Measurements from ENCODE around the gene GHRL.

Gene GHRL

DNA sequence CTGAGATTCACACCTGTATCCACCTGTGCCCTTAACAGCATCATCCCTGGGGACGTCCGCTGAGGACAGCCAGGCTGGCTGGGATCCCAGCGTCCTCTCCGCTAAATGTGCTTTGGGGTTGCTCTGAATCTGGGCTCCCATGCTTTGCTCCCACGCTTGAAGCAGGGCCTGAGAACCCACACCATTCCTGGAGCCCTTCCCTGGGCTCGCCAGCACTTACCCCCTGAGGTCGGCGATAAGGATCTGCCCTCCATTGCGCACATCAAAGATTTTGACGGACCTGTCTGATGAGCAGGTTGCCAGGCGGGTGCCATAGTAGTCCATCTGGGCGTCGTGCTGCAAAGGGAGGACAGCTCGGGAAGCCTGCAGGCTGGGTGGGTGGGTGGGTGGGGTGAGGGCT, 22.4 kb upstream of the GHRL start:
- Histone ChIP-seq H3K27ac (no peak overlapping the region), H3K4me3 (IDR thresholded peaks at IDR 0.05; ENCODE audit: insufficient read depth, low read depth, low read length) (no peak overlapping the region), H3K4me1 (ENCODE audit: low read depth, poor library complexity, severe bottlenecking) (peaks cover 10% of the 10 kb centered on the region), H3K79me2 (ENCODE audit: insufficient read depth, low read depth) (peaks cover 8% of the 10 kb centered on the region; the same call in 1 of the 2 replicates), H3K27me3 (ENCODE audit: insufficient read depth, low read depth) (no peaks in the 10 kb centered on the region), H4K20me1 (ENCODE audit: insufficient read depth) (no peaks in the 10 kb centered on the region), H3K9ac (no peak overlapping the region), H3K36me3 (ENCODE audit: insufficient read depth) (no peaks in the 10 kb centered on the region), H3K4me2 (no peak overlapping the region), H2AFZ (ENCODE audit: low read depth) (no peak overlapping the region)
- TF ChIP-seq CTCF (conservative IDR thresholded peaks at IDR 0.05; ENCODE audit: low read depth, low read length), result no peak

- Histone ChIP-seq H3K4me3 (IDR thresholded peaks at IDR 0.05; ENCODE audit: insufficient read depth, low read depth, low read length) (no peak overlapping the region), H4K20me1 (ENCODE audit: insufficient read depth) (no peaks in the 10 kb centered on the region), H3K9ac (no peak overlapping the region), H2AFZ (ENCODE audit: low read depth) (no peak overlapping the region), H3K27ac (no peak overlapping the region), H3K27me3 (ENCODE audit: insufficient read depth, low read depth) (no peaks in the 10 kb centered on the region), H3K4me2 (no peak overlapping the region), H3K36me3 (ENCODE audit: insufficient read depth) (no peaks in the 10 kb centered on the region), H3K4me1 (ENCODE audit: low read depth, poor library complexity, severe bottlenecking) (no peaks in the 10 kb centered on the region), H3K79me2 (ENCODE audit: insufficient read depth, low read depth) (no peaks in the 10 kb centered on the region)
- TF ChIP-seq CTCF (conservative IDR thresholded peaks at IDR 0.05; ENCODE audit: low read depth, low read length), result no peak
These were observed 20.1 kb upstream of the GHRL start for GRCh38 chr3:10312861-10313260.

GRCh38 chr3:10312391-10312790, 19.6 kb upstream of the GHRL start:
- Histone ChIP-seq H3K27me3 (ENCODE audit: insufficient read depth, low read depth) (no peaks in the 10 kb centered on the region), H2AFZ (ENCODE audit: low read depth) (no peak overlapping the region), H3K4me3 (IDR thresholded peaks at IDR 0.05; ENCODE audit: insufficient read depth, low read depth, low read length) (no peak overlapping the region), H3K27ac (no peak overlapping the region), H3K79me2 (ENCODE audit: insufficient read depth, low read depth) (no peaks in the 10 kb centered on the region), H3K36me3 (ENCODE audit: insufficient read depth) (no peaks in the 10 kb centered on the region), H3K4me1 (ENCODE audit: low read depth, poor library complexity, severe bottlenecking) (no peaks in the 10 kb centered on the region), H4K20me1 (ENCODE audit: insufficient read depth) (no peaks in the 10 kb centered on the region), H3K9ac (no peak overlapping the region), H3K4me2 (no peak overlapping the region)
- no peak for TF ChIP-seq CTCF (conservative IDR thresholded peaks at IDR 0.05; ENCODE audit: low read depth, low read length)

DNA sequence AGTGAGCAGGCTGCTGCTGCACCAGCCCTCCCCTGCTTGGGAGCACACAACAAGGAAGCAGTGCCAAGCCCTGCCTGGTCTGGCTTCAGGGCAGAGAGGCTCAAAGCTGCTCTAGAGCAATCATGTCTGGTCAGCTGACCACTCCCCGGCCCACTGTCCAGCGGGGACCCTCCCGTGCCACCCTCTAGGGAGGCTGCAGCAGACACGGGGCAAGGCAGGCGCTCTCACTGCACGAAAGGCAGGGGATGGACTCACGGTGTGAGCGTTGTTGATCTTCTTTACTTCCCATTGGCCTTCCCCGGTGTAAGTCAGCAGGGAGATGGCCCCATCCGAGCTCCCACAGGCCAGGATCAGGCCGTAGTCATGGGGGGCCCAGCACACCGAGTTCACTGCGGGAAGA, 19.0 kb upstream of the GHRL start:
- no peak overlapping the region for H2AFZ ChIP-seq (ENCODE audit: low read depth)
- no peaks in the 10 kb centered on the region for H3K36me3 ChIP-seq (ENCODE audit: insufficient read depth)
- no peaks in the 10 kb centered on the region for H3K4me1 ChIP-seq (ENCODE audit: low read depth, poor library complexity, severe bottlenecking)
- no peaks in the 10 kb centered on the region for H3K27me3 ChIP-seq (ENCODE audit: insufficient read depth, low read depth)
- no peaks in the 10 kb centered on the region for H3K79me2 ChIP-seq (ENCODE audit: insufficient read depth, low read depth)
- H3K27ac ChIP-seq, result no peak overlapping the region
- no peak for TF ChIP-seq CTCF (conservative IDR thresholded peaks at IDR 0.05; ENCODE audit: low read depth, low read length)
- no peak overlapping the region for H3K4me3 ChIP-seq (IDR thresholded peaks at IDR 0.05; ENCODE audit: insufficient read depth, low read depth, low read length)
- no peak overlapping the region for H3K9ac ChIP-seq
- H3K4me2 ChIP-seq, result no peak overlapping the region
- H4K20me1 ChIP-seq (ENCODE audit: insufficient read depth), result no peaks in the 10 kb centered on the region

DNA sequence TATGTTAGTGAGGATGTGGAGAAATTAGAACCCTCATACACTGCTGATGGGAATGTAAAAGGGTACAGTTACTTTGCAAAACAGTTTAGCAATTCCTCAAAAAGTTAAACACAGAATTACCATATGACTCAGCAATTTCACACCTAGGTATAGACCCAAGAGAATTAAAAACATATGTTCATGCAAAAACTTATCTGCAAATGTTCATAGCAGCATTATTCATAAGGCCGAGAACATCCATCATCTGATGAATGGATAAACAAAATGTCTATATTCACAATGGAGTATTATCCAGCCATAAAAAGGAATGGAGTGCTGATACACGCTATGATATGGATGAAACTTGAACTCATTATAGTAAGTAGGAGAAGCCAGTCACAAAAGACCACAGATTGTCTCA, 17.8 kb upstream of the GHRL start:
- TF ChIP-seq CTCF (conservative IDR thresholded peaks at IDR 0.05; ENCODE audit: low read depth, low read length), result no peak
- H3K4me1 ChIP-seq (ENCODE audit: low read depth, poor library complexity, severe bottlenecking), result no peaks in the 10 kb centered on the region
- no peak overlapping the region for H3K4me3 ChIP-seq (IDR thresholded peaks at IDR 0.05; ENCODE audit: insufficient read depth, low read depth, low read length)
- no peak overlapping the region for H3K4me2 ChIP-seq
- no peaks in the 10 kb centered on the region for H3K79me2 ChIP-seq (ENCODE audit: insufficient read depth, low read depth)
- no peaks in the 10 kb centered on the region for H3K36me3 ChIP-seq (ENCODE audit: insufficient read depth)
- no peak overlapping the region for H2AFZ ChIP-seq (ENCODE audit: low read depth)
- no peaks in the 10 kb centered on the region for H3K27me3 ChIP-seq (ENCODE audit: insufficient read depth, low read depth)
- H4K20me1 ChIP-seq (ENCODE audit: insufficient read depth), result no peaks in the 10 kb centered on the region
- H3K27ac ChIP-seq, result no peak overlapping the region
- no peak overlapping the region for H3K9ac ChIP-seq

Measured in KMS-11 (cell line).